Measurements from ENCODE around the gene GALNT12.

The GALNT12 gene

DNA sequence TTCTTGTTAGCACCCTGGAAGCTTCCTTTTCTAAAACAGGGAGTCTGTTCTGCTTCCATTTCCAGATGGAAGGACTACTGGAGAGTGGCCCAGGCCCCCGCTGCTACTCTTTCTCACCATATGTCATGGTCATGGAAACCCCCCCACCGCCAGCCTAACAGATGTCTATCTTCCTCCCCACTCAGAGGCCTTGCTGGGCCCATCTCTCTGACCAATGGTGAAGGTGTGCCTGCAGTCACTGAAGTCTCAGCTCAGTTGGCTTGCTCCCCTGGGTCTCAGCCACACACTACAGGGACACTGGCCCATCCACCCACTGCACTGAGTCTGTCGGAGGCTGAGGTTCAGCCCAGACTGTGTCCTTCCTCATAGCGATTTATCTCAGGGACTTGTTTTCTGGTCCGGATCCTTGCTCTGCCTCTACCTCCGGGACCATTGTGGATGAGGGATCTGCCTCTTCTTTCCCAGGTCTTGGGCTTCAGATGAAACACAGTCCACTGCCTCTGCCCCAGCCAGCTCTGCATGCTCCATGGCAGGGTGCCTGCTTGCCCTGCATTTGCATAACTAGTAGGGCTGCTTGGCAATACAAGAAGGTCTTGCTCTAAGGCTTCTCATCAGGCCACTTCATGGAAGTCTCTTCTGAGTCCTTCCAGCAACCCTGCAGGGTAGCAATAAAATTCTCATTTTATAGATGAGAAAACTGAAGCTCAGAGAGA, 30.8 kb downstream of the GALNT12 start:
- Histone ChIP-seq H3K9me3 (ENCODE audit: control insufficient read depth in 1 of 2, low read length in 2 of 2) (no peaks in the 10 kb centered on the region), H3K36me3 (ENCODE audit: control insufficient read depth in 1 of 2, insufficient read depth in 2 of 2, low read length in 2 of 2) (peaks cover 7 to 17% of the 10 kb centered on the region in 2 donors), H3K27ac (ENCODE audit: low read length) (no peak overlapping the region), H3K4me3 (ENCODE audit: low read depth in 1 of 2, low read length in 2 of 2) (no peak overlapping the region), H3K4me1 (ENCODE audit: control insufficient read depth in 1 of 2, insufficient read depth in 2 of 2, low read length in 2 of 2) (no peaks in the 10 kb centered on the region), H3K27me3 (ENCODE audit: low read depth, low read length) (no peaks in the 10 kb centered on the region)

DNA sequence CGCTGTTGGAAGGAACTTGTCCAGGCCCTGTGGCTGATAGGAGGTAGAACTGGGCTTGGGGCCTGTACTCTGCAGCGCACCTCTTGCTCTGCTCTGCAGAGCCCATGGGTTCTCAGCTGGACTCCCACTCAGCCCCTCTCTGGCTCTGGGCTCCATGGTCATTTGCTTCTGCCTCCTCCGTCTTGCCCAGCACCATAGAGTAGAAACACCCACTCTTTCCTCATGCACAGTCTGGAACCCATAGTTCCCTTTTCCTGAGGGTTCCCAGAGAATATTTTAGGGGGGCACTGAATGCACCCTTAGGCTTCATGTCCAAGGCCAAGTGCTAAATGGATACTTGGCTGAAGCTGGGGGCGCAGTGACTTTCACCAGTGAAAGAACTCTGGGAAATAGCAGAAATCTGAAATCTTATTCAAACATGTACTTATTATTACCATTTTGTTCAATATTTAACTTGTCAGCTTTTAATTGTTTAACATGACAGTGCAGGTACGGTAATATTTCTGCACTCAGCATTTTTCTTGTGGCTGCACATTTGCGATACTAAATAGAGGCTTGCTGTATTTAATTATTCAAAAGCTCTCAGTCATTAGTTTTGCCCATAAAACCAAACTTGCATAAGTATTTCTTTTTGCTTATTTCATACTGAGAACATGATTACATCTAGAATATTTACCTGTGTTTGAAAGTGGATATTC, 31.5 kb downstream of the GALNT12 start:
- Histone ChIP-seq H3K27ac (ENCODE audit: low read length) (no peak overlapping the region), H3K36me3 (ENCODE audit: control insufficient read depth in 1 of 2, insufficient read depth in 2 of 2, low read length in 2 of 2) (peaks cover 7 to 17% of the 10 kb centered on the region in 2 donors), H3K9me3 (ENCODE audit: control insufficient read depth in 1 of 2, low read length in 2 of 2) (no peaks in the 10 kb centered on the region)

DNA sequence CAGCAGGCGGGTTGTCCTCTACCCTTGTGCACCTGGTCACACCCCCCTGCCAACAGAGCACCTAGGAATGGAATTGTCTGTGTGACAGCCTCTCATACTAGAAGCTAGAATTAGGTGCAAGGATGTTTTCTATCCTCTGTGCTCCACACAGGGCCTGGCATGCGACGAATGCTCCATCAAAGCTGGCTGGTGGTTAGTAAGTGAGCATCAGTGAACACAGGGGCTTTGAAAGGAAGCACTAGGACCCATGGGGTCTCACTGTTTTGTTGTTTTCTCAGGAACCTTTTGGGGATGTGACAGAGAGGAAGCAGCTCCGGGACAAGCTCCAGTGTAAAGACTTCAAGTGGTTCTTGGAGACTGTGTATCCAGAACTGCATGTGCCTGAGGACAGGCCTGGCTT, 32.3 kb downstream of the GALNT12 start:
- Histone ChIP-seq H3K36me3 (ENCODE audit: control insufficient read depth in 1 of 2, insufficient read depth in 2 of 2, low read length in 2 of 2) (peaks cover 7 to 20% of the 10 kb centered on the region in 2 donors), H3K27me3 (ENCODE audit: low read depth, low read length) (no peaks in the 10 kb centered on the region), H3K9me3 (ENCODE audit: control insufficient read depth in 1 of 2, low read length in 2 of 2) (no peaks in the 10 kb centered on the region), H3K4me3 (ENCODE audit: low read depth in 1 of 2, low read length in 2 of 2) (no peak overlapping the region), H3K4me1 (ENCODE audit: control insufficient read depth in 1 of 2, insufficient read depth in 2 of 2, low read length in 2 of 2) (no peaks in the 10 kb centered on the region), H3K27ac (ENCODE audit: low read length) (no peak overlapping the region)

More for the DNA sequence above, 31.5 kb downstream of the GALNT12 start:
- H3K27me3 ChIP-seq (ENCODE audit: low read depth, low read length): no peaks in the 10 kb centered on the region
- no peaks in the 10 kb centered on the region for H3K4me1 ChIP-seq (ENCODE audit: control insufficient read depth in 1 of 2, insufficient read depth in 2 of 2, low read length in 2 of 2)
- H3K4me3 ChIP-seq (ENCODE audit: low read depth in 1 of 2, low read length in 2 of 2): no peak overlapping the region

DNA sequence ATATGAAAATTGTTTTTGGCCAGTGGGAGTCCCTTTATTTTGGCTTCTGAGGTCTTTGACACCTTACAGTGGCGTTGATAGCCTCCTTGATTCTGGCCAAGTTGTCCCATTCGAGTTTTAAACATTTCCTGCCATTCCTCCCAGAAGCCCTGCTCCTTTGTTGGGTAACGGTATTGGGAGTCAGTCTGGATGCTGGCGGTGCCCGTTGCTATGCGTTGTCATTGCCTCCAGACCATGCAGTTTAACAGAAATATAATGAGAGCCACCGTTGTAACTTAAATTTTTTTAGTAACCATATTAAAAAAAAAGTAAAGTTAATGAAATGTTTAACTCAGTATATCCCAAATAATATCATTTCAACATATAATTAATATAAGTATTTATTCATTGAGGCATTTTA, 35.0 kb downstream of the GALNT12 start:
- Histone ChIP-seq H3K36me3 (ENCODE audit: control insufficient read depth in 1 of 2, insufficient read depth in 2 of 2, low read length in 2 of 2) (peaks cover under 1 to 25% of the 10 kb centered on the region in 2 donors), H3K27ac (ENCODE audit: low read length) (no peak overlapping the region)

DNA sequence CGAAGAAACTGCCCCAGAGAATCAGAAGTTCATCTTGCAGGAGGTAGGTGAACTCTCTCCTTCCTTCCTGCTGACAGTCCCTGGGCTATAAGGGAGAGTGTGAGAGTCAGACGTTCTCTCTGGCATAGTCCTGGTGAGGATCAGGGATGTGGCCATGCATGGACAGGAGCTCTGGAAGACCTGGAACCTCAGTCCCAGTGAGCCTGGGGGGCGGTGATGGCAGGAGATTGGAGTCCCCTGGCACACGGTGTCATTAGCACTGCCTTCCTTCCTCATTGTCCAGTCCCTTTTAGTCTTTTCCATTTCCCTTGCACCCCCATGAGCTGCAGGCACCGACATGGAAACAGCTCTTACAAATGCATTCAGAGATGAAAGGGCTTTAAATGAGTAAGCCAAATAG, 38.6 kb downstream of the GALNT12 start:
- no peaks in the 10 kb centered on the region for H3K27me3 ChIP-seq (ENCODE audit: low read depth, low read length)
- no peak overlapping the region for H3K4me3 ChIP-seq (ENCODE audit: low read depth in 1 of 2, low read length in 2 of 2)
- no peaks in the 10 kb centered on the region for H3K4me1 ChIP-seq (ENCODE audit: control insufficient read depth in 1 of 2, insufficient read depth in 2 of 2, low read length in 2 of 2)
- H3K36me3 ChIP-seq (ENCODE audit: control insufficient read depth in 1 of 2, insufficient read depth in 2 of 2, low read length in 2 of 2): peaks cover 0 to 13% of the 10 kb centered on the region in 2 donors
- no peak overlapping the region for H3K27ac ChIP-seq (ENCODE audit: low read length)
- H3K9me3 ChIP-seq (ENCODE audit: control insufficient read depth in 1 of 2, low read length in 2 of 2): no peaks in the 10 kb centered on the region

More for the DNA sequence above, 35.0 kb downstream of the GALNT12 start:
- Histone ChIP-seq H3K27me3 (ENCODE audit: low read depth, low read length) (no peaks in the 10 kb centered on the region), H3K4me3 (ENCODE audit: low read depth in 1 of 2, low read length in 2 of 2) (no peak overlapping the region), H3K4me1 (ENCODE audit: control insufficient read depth in 1 of 2, insufficient read depth in 2 of 2, low read length in 2 of 2) (no peaks in the 10 kb centered on the region), H3K9me3 (ENCODE audit: control insufficient read depth in 1 of 2, low read length in 2 of 2) (no peaks in the 10 kb centered on the region)

DNA sequence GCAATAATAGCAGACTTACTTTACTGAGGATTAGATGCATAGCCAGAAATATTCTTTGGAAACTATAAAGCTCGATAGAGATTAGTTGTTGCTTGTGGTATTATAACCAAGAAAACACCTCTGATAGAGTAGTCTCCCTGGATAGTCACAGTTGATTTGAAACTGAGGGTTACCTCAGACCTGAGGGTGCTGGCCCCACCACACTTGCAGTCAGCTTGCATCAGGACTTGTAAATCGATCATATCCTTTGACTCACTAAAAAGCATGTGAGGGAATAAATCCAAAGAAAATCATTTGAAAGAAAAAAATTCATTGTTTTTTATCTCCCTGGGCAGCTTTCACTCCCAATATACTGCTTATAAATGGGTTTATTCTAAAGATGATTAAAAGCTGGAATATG, 39.4 kb downstream of the GALNT12 start:
- no peaks in the 10 kb centered on the region for H3K9me3 ChIP-seq (ENCODE audit: control insufficient read depth in 1 of 2, low read length in 2 of 2)
- no peak overlapping the region for H3K27ac ChIP-seq (ENCODE audit: low read length)
- no peaks in the 10 kb centered on the region for H3K27me3 ChIP-seq (ENCODE audit: low read depth, low read length)
- H3K4me3 ChIP-seq (ENCODE audit: low read depth in 1 of 2, low read length in 2 of 2): no peak overlapping the region
- H3K36me3 ChIP-seq (ENCODE audit: control insufficient read depth in 1 of 2, insufficient read depth in 2 of 2, low read length in 2 of 2): peaks cover 0 to 13% of the 10 kb centered on the region in 2 donors
- no peaks in the 10 kb centered on the region for H3K4me1 ChIP-seq (ENCODE audit: control insufficient read depth in 1 of 2, insufficient read depth in 2 of 2, low read length in 2 of 2)

DNA sequence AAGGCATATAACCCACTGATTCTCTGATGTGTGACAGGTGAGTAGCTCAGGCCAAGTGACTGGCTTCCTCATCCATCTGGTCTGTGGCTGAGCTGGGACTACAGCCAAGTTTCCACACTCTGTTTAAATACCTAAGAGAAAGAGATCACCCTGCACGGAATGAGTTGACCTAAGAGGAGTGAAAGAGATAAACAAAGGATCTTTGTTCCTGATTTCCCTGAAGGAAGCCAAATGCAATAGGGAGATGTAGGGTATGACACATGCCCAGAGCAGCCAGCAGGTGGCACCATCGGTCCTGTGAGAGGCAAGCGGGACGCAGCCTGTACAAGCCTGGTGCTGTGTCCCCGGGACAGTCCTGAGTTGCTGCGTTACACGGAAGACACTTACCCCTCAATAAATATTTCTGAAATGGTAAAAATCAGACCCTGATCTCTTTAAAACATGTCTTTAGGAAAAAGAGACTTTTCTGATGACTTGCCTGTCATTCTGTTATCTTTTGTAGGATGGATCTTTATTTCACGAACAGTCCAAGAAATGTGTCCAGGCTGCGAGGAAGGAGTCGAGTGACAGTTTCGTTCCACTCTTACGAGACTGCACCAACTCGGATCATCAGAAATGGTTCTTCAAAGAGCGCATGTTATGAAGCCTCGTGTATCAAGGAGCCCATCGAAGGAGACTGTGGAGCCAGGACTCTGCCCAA, 41.1 kb downstream of the GALNT12 start:
- H3K27ac ChIP-seq (ENCODE audit: low read length): peak overlapping the region; percentile 67
- peak overlapping the region; percentile 0 to 36 for H3K4me3 ChIP-seq (ENCODE audit: low read depth in 1 of 2, low read length in 2 of 2)
- peaks cover 0 to 13% of the 10 kb centered on the region in 2 donors for H3K36me3 ChIP-seq (ENCODE audit: control insufficient read depth in 1 of 2, insufficient read depth in 2 of 2, low read length in 2 of 2)

DNA sequence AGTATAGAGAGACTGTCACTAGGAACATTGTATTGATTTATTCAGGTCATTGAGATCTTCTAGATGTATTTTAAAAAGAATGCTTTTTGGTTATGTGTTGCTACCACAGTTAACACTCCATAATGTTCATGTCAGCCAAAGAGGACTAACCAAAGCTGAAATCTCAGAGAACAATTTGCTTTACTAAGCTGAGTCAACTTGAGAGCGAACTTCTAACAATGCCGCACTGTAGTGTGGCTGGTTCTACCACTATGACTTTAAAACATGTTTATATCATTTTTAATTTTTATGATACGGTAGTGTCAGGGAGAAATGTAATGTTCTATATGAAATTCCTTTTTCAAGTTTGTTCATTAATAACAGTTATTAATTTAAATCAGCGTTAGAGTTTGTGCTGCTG, 42.1 kb downstream of the GALNT12 start:
- H3K27ac ChIP-seq (ENCODE audit: low read length): no peak overlapping the region
- H3K36me3 ChIP-seq (ENCODE audit: control insufficient read depth in 1 of 2, insufficient read depth in 2 of 2, low read length in 2 of 2): peaks cover 0 to 12% of the 10 kb centered on the region in 2 donors
- no peaks in the 10 kb centered on the region for H3K4me1 ChIP-seq (ENCODE audit: control insufficient read depth in 1 of 2, insufficient read depth in 2 of 2, low read length in 2 of 2)
- H3K27me3 ChIP-seq (ENCODE audit: low read depth, low read length): no peaks in the 10 kb centered on the region
- H3K4me3 ChIP-seq (ENCODE audit: low read depth in 1 of 2, low read length in 2 of 2): no peak overlapping the region
- no peaks in the 10 kb centered on the region for H3K9me3 ChIP-seq (ENCODE audit: control insufficient read depth in 1 of 2, low read length in 2 of 2)

More for the DNA sequence above, 41.1 kb downstream of the GALNT12 start:
- no peaks in the 10 kb centered on the region for H3K9me3 ChIP-seq (ENCODE audit: control insufficient read depth in 1 of 2, low read length in 2 of 2)
- no peaks in the 10 kb centered on the region for H3K4me1 ChIP-seq (ENCODE audit: control insufficient read depth in 1 of 2, insufficient read depth in 2 of 2, low read length in 2 of 2)
- H3K27me3 ChIP-seq (ENCODE audit: low read depth, low read length): no peaks in the 10 kb centered on the region

DNA sequence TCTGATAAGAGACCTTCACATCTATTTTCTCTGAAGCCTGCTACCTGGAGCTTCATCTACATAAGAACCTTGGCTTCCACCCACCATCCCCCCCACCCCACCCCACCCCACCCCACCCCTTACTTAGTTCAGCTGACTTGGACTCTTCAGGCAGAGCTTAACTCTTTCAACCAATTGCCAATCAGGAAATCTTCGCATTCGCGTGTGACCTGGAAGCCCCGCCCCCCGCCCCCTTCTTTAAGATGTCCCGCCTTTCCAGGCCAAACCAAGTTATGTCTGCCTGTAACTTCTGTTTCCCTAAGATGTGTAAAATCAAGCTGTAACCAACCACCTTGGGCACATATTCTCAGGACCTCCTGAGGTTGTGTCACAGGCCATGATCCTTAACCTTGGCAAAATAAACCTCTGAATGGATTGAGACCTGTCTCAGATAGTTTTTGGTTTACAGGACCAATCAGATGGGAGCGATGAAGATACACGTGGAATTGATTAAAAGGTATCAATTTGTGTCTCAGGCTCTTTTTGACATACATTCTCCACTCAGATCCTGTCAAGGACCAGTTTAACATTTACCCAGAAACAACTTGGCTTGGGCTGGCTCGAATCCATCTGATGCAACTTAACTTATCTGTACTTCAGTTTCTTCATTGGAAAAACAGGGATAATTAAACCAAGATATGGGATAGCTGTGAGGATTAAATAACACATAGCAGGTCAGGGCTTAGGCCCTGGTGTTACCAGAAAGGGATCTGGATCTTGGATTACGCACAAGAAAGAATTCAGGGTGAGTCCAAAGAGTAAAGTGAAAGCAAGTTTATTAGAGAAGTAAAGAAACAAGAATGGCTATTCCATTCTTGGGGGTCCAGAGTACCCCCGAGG, 43.6 kb downstream of the GALNT12 start:
- H3K27ac ChIP-seq (ENCODE audit: low read length): peak overlapping the region; percentile 30

DNA sequence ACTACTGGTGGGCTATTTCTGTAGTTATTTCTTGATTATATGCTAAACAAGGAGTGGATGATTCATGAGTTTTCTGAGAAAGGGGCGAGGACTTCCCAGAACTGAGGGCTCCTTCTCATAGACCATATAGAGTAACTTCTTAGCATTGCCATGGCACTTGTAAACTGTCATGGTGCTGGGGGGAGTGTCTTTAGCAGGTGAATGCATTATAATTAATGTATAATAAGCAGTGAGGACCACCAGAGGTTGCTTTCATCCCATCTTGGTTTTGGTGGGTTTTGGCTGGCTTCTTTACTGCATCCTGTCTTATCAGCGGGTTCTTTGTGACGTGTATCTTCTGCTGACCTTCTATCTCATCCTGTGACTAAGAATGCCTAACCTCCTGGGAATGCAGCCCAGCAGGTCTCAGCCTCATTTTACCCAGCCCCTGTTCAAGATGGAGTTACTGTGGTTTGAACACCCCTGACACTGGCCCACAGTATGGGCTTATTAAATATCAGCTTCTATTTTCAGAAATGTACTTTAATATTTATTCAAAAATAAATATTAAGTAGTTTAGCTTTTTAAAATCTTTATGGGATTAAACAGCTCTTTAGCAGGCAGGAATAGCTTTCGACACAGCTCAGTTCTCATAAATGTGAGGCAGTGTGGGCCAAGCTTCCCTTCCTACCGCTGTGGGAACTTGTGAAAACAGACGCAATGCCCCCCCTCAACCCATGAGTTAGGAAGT, 44.4 kb downstream of the GALNT12 start:
- peak overlapping the region; percentile 30 for H3K27ac ChIP-seq (ENCODE audit: low read length)
- no peaks in the 10 kb centered on the region for H3K27me3 ChIP-seq (ENCODE audit: low read depth, low read length)
- no peaks in the 10 kb centered on the region for H3K9me3 ChIP-seq (ENCODE audit: control insufficient read depth in 1 of 2, low read length in 2 of 2)
- no peaks in the 10 kb centered on the region for H3K36me3 ChIP-seq (ENCODE audit: control insufficient read depth in 1 of 2, insufficient read depth in 2 of 2, low read length in 2 of 2)
- no peaks in the 10 kb centered on the region for H3K4me1 ChIP-seq (ENCODE audit: control insufficient read depth in 1 of 2, insufficient read depth in 2 of 2, low read length in 2 of 2)
- no peak overlapping the region for H3K4me3 ChIP-seq (ENCODE audit: low read depth in 1 of 2, low read length in 2 of 2)

More for the DNA sequence above, 43.6 kb downstream of the GALNT12 start:
- Histone ChIP-seq H3K27me3 (ENCODE audit: low read depth, low read length) (no peaks in the 10 kb centered on the region), H3K36me3 (ENCODE audit: control insufficient read depth in 1 of 2, insufficient read depth in 2 of 2, low read length in 2 of 2) (peaks cover 0 to 2% of the 10 kb centered on the region in 2 donors), H3K4me1 (ENCODE audit: control insufficient read depth in 1 of 2, insufficient read depth in 2 of 2, low read length in 2 of 2) (no peaks in the 10 kb centered on the region), H3K9me3 (ENCODE audit: control insufficient read depth in 1 of 2, low read length in 2 of 2) (no peaks in the 10 kb centered on the region), H3K4me3 (ENCODE audit: low read depth in 1 of 2, low read length in 2 of 2) (no peak overlapping the region)

Data from muscle layer of duodenum (tissue), 2 donors.